HG02678 (cell line): ENCODE results near the gene RAB42.
"Not testable (repeated sequence)": the region's sequence is repeated elsewhere in the genome, so short reads cannot be mapped to it uniquely, and the experiment has no call there.

Experiments used
- ATAC-seq: cut with Tn5 transposase; IDR thresholded peaks from one replicate; pipeline ENCODE4 v1.9.1; 2021; ENCODE audit warnings: mild to moderate bottlenecking, moderate library complexity; ENCODE audit not compliant: unreplicated experiment

Gene RAB42, protein sequence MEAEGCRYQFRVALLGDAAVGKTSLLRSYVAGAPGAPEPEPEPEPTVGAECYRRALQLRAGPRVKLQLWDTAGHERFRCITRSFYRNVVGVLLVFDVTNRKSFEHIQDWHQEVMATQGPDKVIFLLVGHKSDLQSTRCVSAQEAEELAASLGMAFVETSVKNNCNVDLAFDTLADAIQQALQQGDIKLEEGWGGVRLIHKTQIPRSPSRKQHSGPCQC

DNA sequence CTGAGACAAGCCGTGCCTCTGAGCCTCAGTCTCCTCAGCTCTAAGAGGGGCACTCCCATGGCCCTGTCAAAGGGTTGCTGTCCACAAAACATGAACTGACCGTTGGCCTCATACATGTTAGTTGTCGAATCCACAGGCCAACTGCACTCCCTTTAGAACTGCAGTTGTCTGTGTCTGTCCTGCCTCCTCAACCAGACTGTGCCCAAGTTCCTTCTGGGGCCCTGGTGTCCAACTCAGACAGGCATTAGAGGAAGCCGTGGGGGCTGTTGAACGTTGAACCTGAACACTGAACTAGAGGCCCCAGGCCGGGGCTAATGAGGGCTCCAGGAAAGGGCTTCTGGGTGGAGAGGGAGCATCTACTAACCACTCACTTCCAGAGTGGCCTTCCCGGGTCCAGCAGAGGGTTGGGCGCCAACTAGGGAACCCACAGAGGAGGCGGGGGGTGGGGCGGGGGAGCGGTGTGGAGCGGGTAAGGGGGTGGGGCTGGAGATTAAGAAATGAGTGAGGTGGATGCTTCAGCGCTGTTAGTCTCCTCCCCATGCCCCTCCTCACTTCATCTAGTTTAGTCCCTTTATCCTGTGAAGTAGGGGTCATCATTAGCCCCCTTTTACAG is at the start of gene RAB42:
TSS of gene RAB42 (plus strand) at position 558 of the 613 bp plus-strand sequence. CDS start 247 bp downstream, outside the sequence.
- peak; percentile 53 for ATAC-seq

DNA sequence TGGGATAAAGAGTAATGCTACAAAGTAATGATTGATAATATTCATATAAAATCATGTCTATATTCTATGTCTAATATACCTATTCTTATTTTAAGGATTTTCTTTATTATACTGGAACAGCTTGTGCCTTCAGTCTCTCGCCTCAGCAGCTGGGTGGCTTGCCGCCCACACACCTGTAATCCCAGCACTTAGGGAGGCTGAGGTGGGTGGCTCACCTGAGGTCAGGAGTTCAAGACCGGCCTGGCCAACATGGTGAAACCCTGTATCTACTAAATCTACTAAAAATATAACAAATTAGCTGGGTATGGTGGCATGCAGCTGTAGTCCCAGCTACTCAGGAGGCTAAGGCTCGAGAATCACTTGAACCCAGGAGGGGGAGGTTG is 46.8 kb upstream of the RAB42 start:
- ATAC-seq = no peak

DNA sequence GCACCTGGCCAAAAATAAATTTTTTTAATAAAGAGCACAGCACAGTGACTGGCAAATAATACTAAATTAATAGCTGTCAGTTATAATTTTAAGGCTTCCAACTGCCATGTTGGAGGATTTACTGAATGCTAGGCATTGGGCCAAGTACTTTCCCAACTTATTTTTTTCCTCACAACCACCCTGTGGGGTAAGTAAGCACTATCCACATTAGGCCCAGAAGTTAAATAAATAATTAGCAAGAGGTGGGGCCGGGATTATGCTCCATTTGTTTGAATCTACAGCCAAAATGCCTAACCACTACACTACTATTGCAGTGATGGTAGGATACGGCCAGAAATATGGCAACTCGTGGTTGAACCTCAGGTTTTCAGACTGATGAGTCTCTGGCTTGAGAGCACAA is 43.7 kb upstream of the RAB42 start:
- ATAC-seq = no peak

DNA sequence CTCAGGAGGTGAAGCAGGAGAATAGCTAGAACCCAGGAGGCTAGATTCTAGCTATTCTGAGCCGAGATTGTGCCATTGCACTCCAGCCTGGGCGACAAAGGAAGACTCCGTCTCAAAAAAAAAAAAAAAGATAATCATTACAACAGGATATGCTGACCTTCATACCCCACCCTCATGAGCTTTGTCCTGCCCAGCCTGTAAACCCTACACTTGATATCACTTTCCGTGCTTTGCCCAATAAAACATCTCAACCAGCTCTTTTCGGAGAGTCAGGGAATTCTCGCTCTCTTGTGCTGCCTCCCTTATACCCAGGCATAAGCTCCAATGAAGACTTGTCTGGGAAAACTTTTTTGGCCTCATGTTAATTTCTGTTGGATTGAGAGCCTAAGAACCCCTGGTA is 40.7 kb upstream of the RAB42 start:
- ATAC-seq = no peak

DNA sequence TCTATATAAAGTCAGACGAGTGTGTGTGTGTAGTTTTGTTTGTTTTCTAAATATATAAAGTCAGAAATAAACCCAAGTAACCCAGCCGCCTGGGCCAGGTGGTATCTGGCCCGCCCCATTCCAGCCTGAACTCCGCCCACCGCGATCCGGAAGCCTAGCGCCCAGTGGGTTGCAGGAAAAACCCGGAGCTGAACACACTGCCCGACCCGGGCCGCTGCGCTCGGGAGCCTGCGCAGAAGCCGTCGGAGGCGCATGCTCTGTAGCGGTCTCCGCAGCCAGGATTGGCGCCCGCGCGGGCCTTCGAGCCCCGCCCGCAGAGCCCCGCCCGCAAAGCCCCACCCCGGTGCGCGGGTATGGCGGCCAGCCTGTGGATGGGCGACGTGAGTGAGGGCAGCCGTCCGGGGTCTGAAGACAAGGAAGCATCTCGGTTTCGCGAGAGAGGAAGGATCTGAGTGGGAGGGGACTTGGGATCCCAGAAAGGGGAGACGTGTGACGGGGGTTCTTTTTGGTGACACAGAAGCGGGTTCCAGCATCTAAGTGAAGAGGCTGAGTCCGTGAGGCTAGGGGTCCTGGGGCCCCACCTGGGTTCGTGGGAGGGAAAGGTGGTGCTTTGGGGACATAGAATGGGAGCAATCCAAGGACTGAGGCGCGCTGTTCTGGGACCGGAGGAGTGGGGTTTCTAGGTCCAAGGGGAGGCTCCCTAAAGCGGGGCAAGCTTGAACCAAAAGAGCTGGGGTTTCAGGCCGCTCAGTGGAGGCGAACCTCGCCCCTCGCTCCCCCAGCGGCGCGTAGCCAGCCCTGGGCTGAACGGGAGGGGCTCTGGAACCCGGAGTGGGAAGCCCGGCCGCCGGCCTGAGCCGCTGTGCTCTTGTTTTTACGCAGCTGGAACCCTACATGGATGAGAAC is 39.1 kb upstream of the RAB42 start, which contains the start of gene TRNAU1AP:
TSS of gene TRNAU1AP (plus strand) at position 328 of the 906 bp plus-strand sequence. CDS start at position 354, 26 bp downstream.
- peak; percentile 92 for ATAC-seq

DNA sequence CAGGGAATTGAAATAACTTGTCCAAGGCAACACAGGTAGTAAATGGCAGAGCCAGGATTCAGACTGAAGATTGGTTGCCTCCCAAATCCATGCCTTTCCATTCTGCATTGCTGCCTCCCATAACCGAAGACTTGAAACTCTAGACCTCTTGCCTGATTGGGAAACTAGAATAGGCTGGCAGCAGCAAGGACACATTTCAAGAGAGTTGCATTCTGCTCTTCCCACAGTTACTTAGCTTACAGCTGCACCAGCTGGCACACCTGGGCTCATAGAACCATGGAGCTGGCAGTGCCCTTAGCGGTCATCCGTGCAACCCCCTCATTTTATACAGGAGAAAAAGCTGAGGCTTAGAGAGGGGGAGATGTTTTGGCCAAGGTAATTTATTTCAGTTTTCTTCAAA is 31.2 kb upstream of the RAB42 start:
- ATAC-seq = no peak

DNA sequence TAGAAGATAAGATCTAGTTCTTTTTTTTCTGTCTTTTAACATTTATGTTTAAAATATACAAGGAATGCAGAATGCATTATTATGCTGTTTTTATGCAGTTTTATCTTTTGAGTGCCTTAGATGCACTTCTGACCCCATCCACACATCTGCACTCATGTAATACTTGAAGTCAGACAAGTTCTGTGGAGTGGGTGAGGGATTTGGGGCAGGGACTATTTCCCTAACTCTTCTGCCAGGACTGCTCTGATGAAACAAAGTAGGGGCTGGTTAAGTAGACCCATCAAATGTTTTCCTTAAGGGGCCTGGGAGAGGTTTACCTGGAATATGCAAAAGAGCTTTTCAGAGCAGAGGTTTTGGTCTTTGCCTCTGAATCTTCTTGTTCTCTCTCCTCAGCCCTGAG is 27.8 kb upstream of the RAB42 start:
- ATAC-seq = no peak

DNA sequence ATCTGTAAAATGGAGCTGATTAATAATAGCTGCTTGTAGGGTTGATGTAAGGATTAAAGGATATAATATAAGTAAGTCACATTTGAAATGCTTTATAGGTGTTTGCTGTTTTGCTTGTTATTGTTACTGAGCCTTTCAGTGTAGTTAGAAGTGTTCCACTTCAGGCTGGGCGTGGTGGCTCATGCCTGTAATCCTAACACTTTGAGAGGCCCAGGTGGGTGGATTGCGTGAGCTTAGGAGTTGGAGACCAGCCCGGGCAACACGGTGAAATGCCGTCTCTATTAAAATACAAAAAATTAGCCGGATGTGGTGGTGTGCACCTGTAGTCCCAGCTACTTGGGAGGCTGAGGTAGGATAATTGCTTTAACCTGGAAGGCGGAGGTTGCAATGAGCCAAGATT is 27.0 kb upstream of the RAB42 start:
- ATAC-seq = no peak

DNA sequence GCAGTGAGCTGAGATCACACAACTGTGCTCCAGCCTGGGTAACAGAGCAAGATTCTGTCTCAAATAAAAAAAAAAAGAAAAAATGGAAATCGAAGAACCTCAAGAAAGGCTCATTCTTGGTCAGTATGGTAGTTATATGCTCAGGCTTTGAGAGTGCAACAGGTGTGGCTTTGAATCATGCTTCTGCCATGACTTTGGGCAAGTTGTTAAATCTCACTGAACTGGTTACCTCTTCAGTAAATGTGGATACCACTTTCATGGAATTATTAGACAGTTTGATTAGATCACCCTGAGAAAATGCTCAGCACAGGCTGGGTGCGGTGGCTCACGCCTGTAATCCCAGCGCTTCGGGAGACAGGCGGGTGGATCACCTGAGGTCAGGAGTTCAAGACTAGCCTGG is 26.3 kb upstream of the RAB42 start:
- ATAC-seq = no peak

DNA sequence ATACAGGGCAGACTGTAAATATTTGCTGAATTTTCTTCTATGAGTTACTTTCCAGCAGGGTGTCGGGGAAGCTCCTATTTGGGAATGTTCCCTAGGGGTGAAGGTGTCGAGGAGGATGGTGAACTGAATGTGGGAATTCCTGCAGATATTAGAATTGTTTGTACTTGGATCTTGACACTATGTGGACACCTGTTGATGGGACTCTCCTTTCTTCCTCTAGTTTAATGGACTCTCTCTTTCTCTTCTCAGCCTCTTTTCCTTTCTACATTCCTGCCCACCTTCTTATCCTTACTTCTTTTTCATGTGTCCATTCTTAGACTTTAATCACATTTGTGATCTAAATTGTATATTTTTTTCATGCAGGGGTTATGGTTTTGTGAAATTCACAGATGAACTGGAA is 25.1 kb upstream of the RAB42 start:
- no peak for ATAC-seq

DNA sequence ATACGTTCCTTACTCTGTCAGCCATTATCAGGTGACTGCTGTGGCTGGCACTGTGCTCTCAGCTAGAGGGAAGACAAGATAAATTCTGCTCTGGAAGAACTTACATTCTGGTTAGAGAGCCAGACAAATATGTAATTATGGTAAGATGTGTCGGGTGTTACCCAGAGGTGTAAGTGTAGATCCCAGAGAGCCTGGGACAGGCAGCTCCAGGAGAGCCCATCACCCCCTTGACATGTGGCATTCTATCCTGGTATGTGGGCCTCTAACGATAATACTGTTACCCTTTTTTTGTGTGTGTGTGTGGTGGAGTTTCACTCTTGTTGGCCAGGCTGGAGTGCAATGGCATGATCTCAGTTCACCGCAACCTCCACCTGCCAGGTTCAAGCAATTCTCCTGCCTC is 20.2 kb upstream of the RAB42 start:
- no peak for ATAC-seq

DNA sequence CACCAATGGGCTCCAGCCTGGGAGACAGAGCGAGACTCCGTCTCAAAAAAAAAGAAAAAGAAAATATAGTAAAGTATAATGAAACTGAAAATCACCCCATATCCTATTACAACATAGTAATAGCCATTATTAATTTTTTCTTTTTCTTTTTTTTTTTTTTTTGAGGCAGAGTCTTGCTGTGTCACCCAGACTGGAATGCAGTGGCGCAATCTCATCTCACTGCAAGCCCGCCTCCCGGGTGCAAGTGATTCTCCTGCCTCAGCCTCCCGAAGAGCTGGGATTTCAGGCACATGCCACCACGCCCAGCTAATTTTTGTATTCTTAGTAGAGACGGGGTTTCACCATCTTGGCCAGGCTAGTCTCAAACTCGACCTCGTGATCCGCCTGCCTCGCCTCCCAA is 19.2 kb upstream of the RAB42 start:
- not testable (repeated sequence) for ATAC-seq

DNA sequence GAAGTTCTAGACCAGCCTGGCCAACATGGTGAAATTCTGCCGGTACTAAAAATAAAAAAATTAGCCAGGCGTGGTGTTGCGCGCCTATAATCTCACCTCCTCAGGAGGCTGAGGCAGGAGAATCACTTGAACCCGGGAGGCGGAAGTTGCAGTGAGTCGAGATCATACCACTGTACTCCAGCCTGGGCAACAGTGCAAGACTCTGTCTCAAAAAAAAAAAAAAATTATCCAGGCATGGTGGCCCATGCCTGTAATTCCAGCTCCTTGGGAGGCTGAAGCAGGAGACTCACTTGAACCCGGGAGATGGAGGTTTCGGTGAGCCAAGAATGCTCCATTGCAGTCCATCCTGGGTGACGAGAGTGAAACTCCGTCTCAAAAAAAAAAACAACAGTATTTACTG is 18.5 kb upstream of the RAB42 start:
- ATAC-seq = no peak

DNA sequence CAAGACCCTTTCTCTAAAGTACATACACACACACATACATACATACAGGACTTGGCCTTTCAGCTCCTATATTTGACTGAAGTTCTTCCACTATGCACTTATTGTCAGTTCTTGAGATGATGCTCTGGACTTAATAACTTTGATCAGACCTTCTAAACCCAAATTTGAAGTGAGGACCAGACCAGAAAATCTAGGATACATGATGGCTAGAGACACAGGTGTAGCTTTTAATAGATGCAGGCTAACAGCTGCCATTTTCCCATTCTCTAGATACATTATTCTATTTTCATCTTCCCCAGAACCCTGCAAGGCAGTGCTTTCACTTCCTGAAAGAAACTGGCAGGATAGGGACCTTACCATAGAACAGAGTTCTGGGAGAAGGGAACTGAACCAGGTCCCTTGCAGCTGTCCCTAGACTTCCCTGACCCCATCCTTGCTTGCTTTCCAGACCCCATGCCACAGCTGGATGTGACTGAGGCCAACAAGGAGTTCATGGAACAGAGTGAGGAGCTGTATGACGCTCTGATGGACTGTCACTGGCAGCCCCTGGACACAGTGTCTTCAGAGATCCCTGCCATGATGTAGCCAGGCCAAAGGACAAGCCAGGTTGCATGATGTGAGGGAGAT is 14.9 kb upstream of the RAB42 start:
- no peak for ATAC-seq

DNA sequence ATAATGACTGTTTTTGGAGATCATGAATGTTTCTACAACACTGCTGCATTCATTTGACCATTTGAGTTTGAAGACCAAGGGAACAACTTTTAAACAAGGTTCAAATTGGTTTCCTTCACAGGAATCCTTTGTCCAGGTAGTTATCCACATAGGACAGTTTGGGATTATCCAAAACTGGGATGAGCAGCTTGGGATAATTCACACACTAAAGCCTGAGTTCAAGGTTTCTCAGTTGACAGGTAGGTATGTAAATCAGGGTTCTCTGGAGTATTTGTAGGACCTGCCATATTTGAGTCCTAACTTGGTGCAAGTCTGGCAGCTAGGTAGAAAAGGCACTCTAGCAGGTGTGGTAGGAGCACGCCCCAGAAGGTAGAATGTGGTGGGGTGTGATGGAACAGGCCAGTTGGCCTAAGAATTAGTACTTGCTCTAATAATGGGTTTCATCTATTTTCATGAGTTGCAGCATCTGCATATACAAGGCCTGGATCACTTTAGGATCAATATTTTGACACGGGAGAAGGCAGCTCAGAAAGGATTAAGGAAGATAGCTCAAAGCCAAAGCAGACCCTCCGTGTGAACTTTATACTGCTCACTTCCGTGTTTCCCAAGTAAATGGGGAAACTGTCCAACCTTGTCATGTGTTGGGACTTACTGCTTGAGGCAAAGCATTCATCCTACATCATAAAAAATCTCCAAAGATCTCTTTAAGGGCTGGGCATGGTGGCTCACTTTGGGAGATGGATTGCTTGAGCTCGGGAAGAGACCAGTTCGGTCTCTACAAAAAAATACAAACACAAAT is 14.1 kb upstream of the RAB42 start:
- no peak for ATAC-seq

DNA sequence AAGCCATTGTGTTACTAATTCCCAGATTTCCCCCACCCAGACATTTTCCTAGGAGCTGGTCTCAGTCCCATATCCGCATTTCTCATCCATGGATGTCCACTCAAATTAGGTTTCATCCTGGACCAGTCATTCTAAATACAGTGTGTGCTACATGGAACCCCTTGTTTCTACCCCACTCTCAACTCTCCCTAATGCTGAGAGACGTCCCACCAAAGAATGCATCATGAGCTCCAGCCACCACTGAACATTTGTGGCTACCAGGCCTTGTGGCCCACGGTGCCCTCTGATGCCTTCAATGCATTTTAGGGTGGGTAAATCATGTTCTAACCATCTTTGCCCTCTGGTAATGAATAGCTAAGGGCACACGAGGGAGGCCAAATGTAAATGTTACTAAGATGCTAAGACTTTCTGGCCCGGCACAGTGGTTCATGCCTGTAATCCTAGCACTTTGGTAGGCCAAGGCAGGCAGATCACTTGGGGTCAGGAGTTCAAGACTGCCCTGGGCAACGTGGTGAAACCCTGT is 13.3 kb upstream of the RAB42 start:
- no peak for ATAC-seq

DNA sequence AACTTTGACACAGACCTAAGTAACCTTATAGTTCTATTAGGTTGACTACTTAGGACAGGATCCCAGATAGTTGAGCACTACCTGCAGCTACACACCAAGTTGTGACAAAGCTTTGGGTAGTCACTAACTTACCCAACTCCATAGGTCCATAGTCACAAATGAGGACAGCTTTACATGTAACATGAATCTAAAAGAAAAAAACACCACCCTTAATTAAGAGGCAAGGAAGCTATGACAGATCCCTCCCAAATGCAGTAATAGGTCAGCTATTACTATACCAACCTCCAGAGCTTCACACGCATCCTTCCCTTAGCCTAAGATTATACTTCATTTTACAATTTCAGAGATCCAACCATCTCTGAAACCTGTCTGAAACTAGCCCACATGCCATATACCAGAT is 12.7 kb upstream of the RAB42 start:
- ATAC-seq = no peak

DNA sequence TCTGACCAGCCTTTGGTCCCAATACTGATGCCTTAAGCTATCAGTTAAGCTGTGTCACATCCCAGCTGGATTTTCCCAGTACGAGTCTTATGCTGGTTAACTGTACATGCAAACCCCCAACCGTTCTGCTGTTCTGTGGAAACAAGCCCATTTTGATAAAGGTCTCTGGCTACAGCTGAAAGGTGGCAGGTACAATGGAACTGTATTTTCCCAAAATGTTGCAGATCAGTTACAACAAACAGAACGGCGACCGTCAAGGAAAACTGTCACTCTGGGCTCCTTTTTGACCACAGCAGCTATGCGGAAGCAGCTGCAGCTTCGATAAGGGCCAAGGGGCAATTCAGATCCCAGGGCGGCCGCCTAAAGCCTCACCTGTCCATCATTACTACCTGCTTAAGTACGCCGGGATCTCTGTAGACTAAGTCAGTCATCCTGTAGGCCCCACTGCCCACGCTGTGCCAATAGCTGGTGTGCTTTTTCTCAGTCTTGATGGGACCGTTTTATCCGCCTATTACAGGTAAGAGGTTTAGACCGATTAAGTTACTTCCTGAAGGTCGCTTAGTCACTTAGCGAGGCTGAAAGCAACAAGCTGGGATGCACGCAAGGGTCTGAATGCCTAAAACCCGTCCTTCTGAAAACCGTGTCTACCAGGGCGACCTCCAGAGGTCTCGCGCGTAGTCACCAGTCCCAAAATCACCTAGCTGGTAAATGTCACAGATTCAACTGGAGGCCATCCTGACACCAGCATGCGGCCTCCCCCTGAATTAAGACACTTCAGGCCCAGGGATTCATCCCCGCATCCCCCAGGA is 11.1 kb upstream of the RAB42 start:
- peak; percentile 13 for ATAC-seq

DNA sequence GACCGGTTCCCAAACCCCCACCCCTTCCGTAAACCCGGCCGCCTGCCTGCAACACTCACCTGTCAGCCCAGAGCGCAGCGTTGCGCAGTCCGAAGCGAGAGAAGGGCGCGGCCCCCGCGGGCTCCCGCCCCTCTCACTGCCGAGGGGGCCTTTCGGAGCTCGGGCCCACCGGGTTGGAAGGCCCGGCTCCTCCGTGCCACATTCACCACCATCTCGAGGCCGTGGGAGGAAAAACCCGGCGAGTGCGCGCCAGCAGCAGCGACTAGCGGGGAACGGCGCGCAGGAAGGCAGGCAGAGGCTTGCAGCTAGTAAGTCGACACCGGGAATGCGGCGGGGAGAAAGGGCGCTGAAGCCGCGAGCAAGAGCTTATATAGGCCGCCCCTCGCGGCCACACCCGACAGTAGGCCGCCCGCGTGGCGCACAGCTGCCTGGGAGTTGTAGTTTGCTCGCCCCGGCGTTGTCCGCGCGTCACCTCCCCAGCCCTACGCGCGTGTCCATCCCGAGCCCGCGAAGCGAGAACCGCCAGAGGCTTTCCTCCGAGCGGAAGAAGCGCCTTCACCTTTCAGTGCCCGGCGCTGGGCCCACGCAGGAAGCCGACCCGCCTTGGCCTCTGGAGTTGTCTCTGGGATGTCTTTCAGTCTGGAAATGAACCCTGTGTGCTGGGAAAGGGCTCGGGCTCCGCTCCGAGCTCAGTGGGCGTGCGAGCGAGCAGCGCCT is 10.4 kb upstream of the RAB42 start:
- ATAC-seq = peak; percentile 86
